GM12801 (cell line): ENCODE measurements around the gene GSG1.

Source experiments
- TF ChIP-seq, protein P1 (sequence below): IDR thresholded peaks from one replicate; pipeline ENCODE4 v1.5.1; 2011; ENCODE audit warnings: control low read depth; ENCODE audit not compliant: insufficient read length; ENCODE audit errors: extremely low read depth

GSG1 gene

DNA sequence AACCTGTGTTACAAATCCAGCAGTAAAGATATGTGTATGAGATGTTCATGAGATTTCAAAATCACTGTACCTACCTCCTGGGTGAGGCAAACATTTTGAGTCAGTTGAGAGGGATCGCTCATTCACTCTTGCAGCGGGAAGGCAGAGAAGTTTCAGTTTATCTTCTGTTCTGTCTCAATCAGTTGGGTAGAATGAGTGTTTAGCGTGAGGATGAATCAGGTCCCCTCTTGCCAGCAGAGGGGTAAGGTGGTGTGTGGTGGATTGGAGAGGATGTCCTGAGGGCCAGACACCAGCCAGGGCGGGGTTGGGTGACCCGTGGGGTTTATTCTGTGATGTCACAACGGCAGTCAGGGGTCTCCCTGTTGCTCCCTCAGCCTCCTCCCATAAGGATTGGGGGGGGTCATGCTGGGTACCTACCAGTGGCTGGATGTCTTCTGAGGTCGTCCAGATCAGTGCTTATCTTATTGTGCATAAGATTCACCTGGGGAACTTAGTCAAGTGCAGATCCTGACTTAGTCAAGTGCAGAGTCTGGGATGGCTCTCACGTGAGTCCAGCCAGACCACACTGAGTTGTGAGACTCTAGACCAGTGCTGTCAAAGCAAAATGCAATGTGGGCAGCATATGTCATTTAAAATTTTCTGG lies at the start of gene GSG1:
Gene GSG1 (minus strand): TSS at position 277 of the 643 bp plus-strand sequence. CDS start 155 bp downstream, at position 122.
- TF ChIP-seq, protein P1, sequence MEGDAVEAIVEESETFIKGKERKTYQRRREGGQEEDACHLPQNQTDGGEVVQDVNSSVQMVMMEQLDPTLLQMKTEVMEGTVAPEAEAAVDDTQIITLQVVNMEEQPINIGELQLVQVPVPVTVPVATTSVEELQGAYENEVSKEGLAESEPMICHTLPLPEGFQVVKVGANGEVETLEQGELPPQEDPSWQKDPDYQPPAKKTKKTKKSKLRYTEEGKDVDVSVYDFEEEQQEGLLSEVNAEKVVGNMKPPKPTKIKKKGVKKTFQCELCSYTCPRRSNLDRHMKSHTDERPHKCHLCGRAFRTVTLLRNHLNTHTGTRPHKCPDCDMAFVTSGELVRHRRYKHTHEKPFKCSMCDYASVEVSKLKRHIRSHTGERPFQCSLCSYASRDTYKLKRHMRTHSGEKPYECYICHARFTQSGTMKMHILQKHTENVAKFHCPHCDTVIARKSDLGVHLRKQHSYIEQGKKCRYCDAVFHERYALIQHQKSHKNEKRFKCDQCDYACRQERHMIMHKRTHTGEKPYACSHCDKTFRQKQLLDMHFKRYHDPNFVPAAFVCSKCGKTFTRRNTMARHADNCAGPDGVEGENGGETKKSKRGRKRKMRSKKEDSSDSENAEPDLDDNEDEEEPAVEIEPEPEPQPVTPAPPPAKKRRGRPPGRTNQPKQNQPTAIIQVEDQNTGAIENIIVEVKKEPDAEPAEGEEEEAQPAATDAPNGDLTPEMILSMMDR = no peak

DNA sequence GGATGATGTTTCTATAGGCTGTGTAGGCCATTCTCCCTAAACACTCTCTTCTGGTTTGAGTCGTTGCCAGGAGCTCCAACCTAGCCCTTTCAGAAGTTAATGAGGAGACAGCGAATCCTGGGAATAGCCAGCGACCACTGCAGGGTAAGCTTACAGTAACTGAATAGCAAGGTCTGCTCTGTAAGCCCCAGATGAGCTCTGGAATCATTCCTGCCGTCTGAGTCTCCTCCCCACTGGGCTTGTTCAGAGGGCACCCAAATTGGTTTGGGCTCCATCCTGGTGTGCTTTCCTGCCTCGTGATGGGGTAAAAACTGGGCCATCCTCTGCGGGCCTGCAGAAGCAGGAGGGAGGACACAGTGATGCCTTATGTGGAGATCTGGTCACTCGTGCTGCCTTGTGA lies 49.7 kb upstream of the GSG1 start:
- TF ChIP-seq, protein P1 = no peak

DNA sequence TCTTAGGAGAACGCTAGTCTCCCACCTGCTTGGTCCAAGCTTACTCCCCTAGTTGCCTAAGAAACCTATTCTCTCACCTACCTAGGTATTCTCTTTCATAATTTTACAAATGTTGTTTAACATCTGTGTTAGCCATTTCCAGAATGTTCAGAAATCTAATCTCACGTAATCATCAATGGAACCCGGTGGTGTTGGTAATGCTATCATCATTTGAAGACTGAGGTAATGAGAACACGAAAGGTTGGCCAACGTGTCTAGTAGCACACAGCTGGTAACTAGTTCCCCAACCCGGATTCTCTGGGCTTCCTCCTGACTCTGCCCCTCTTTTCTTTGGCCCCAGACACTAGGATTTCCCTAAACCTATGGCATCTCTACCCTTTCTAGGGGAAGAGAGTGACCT lies 49.3 kb upstream of the GSG1 start:
- TF ChIP-seq, protein P1 = no peak

DNA sequence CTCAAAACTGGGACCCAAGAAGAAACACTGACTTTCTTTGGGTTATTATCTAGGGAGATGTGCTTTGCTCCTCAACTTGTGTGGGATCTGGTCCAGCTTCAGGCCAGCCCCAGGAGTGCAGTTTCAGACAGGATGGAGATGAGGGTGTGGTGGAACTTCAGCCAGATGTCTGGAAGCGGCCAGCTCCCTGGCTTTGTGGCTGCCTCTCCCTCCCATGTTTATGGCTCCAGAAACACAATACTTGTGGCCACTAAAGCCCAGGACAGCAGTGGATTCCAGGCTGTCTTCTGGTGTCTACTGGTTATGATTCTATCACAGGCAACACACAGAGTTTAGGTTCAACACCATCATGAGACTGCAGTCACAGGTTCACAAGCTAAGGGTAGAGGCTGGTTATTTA lies 48.8 kb upstream of the GSG1 start:
- TF ChIP-seq, protein P1 = no peak

DNA sequence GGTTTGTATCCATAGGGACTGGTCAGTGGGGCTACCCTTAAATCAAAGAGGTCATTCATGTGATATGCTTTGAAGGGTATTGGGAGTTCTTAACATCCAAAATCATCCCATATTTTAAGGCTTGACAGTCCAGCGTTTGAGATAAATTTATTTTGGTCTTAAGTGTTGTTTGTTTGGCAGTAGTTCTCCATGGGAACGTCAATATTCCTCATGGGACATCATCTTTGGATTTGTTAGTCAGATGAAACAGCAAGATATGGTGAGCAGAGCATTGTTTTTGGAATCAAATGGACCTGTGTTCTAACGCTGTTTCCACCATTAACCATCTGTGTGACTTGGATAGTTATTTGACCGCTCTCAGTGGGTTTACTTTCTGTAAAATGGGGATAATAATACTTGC lies 45.9 kb upstream of the GSG1 start:
- TF ChIP-seq, protein P1 = no peak

DNA sequence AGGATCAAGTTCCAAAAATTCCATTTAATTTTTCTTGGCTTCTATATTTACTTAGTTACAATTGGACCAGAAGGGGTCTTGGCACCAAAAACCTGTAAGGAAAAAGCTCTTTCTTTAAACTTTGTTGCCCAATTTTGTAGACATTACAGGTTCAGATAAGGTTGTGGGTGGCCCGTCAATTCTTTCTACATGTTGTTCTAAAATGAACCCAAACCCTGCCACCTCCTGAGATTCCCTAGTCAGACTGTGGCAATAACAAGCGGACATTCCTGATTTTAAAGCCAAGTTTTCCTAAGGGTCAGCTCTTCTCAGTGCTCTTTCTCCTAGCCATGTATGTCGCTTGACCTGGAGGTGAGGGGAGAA lies 45.0 kb upstream of the GSG1 start:
- TF ChIP-seq, protein P1 = no peak

DNA sequence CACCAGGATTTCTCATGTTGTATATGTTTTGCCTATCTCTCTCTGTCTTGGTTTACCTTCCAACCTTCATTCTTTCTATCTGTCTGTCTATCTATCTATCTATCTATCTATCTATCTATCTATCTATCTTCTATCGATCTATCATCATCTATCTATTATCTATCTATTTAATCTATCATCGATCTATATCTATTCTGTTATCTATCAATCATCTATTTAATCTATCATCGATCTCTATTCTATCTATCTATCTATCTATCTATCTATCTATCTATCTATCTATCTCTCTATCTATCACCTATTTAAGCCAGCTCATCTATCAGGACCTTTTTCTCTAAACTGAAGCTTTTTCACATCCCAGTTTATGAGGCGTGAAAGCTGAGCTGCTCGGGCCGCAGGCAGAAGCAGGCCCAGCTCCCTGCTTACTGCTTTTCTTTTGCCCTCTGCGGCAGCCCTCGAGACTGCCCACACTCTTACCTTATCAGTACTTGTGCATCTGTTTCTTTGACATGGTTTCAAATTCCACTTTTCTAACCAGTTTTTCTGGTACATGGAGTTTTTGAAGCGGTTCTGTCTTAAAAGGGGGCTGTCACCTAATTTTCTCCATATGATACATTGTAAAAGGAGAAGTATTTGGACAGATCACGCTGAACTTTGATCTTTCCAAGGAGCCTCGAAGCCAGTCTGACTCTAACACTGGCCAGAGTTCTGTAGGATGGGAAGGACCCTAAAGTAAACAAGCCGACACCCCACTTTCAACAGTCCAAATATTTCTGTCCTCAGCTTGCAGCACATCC lies 44.4 kb upstream of the GSG1 start:
- TF ChIP-seq, protein P1 = no peak
